NCI-H526 (cell line): Measurements from ENCODE around the gene NDUFS8.

Experiments used
- DNase-seq, 2 experiments: peaks; one replicate each; lab custom pipeline; 2025; lab: John Stamatoyannopoulos, UW

NDUFS8 gene

GRCh38 chr11:68036141-68036716, 5.7 kb downstream of the NDUFS8 start:
- no peak for DNase-seq

DNA sequence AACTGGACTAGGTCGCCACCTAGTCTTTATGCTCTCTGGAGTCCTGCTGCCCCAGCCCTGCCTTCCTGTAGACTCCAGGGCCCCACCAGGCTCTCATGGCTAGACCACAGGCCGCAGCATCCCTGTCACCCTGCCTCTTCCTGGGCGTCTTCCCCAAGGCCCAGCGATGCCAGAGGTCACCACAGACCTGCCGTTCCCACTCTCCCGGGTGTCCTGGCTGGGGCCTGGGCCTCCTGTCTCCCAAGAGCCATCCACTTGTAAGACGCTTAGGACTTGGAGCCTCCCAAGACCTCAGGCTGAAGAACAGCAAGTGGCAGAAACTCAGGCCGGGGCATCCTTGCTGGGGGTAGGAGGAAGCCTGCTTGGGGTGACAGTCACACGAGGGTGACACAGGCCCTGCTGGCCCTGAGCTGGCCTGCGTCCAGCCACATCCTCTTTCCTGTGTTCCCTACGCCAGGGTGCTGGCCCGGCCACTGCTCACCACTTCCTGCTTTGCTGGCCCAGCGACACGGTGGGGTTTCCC, 6.3 kb downstream of the NDUFS8 start:
- DNase-seq = no peak

- DNase-seq = no peak
These were observed 7.1 kb downstream of the NDUFS8 start for GRCh38 chr11:68037411-68038225.

DNA sequence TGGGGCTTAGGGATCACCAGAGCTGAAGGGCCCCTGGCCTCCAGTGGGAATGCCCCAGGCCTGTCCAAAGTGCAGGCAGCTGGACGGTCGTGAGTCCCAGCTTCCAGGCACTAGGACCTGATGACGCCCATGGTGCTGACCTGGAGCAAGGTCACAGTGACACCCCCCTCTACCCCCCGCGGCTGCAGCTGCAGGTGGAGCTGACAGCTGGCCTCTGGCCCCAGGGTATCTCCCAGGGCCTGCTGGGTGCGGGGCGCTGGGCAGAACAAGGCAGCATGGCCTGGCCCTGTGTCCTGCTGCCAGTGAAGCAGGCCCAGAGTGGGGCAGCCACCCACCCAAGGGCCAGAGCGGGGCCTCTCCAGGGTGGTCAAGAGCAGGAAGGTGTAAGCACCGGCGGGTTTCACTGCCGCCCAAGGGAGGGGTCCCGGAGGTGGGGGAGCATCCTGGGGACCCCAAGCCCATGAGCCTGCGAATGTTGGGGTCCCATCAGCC, 7.8 kb downstream of the NDUFS8 start:
- DNase-seq = no peak

DNA sequence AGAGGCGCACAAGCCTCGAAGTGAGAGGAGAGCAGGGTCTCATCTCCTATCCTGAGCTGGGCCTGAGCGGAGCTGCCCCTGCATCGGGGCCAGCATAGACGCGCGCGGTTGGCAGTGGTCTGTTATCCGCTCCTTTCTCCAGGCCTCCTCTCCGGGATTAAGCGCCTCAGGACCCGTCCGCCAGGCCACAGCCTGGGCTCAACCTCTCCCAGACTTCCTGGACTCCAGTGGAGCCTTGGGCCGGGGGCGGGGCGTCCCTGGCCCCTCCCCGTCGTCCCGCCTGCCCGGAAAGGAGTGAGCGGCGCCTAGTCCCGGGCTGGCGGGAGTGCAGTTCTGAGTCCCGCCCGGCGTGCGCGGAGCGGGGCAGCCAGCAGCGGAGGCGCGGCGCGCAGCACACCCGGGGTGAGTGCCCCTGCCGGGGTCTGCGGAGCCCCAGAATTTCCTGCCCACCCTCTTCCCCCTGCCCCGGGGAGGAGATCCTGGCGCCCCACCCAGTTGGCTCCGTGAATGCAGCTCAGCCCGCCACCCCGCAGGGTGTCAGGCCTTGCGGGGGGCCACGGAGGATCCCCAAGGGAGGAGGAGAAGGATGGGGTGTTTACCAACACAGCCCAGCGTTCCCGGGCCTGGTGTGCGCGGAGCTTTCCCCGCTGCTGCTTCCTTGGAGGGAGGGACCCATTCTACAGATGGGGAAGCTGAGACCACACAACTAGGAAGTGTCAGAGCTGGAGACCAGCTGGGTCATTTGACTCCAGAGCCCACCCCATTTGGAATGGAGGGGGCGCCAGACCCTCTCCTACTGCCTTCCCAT, 8.4 kb downstream of the NDUFS8 start, which contains the start of gene TCIRG1:
TCIRG1 (plus strand) TSS at position 308 of the 808 bp plus-strand sequence. CDS start 2,247 bp downstream, outside the sequence.
- DNase-seq = peak in 1 of 2 experiments; percentile 63

DNA sequence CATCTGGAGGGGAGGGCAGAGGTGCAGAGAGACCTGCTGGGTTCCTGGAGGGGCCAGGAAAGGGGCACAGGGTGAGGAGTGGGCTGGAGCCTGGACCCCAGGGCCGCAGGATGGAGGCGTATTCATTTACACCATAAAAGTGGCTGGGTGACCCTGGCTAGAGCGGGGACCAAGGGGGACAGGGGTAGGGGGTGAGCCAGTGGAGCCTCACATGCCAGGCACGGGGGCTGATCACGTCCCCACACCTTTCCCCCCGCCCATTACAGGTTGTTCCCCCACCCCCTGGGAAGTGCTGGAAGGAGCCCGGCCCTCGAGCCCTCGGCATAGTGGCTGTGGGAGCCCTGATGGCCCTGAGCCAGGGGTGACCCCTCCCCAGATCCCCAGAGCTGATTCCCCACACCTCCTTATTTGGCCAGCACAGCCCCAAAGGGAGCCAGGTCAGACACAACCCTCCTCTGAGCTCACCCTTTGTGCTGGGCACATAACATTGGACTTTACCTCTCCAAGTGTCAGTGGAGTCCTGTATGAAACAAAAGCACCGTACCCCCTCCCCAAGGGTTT, 9.1 kb downstream of the NDUFS8 start:
- DNase-seq = no peak

DNA sequence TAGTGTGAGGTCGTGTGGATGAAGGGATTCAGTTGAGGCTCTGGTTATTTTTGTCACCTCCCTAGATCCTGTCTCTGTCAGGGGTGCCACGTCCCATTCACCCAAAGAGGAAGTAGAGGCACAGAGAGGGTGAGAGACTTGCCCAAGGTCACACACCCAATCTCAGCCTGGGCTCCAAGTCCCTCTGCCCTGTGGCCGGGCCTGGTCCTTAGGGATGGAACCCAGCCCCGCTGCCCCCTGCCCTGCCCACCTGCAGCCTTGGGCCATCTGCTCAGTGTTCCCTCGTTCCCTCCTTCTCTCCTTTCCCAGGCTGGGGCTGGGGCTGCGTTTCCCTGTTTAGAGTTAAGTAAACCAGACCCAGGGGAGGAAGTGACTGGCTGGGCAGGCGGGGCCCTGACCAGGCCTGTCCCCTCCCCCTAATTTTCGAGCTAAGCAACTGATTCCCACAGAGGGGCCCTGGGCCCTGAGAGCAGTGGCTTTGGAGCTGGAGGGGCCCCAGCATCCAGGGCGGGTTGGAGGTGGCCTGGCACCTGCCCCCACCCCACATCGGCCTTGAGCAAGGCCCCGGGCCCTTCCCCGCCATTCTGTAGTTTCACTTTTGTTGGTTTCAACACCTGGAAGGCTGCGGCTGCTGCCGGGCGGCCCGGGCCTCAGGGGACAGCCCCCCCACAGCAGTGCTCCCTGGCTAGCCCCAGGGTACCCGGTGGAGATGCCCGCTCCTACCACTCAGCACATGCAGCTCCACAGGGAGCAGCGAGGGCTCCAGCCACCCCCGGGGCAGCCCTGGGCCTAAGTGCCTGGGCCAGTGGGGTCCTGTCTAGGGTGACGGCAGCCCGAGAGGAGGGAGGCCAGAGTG, 9.8 kb downstream of the NDUFS8 start:
- peak; percentile 54 to 86 for DNase-seq

GRCh38 chr11:68040957-68041591, 10.6 kb downstream of the NDUFS8 start:
- no peak for DNase-seq

DNA sequence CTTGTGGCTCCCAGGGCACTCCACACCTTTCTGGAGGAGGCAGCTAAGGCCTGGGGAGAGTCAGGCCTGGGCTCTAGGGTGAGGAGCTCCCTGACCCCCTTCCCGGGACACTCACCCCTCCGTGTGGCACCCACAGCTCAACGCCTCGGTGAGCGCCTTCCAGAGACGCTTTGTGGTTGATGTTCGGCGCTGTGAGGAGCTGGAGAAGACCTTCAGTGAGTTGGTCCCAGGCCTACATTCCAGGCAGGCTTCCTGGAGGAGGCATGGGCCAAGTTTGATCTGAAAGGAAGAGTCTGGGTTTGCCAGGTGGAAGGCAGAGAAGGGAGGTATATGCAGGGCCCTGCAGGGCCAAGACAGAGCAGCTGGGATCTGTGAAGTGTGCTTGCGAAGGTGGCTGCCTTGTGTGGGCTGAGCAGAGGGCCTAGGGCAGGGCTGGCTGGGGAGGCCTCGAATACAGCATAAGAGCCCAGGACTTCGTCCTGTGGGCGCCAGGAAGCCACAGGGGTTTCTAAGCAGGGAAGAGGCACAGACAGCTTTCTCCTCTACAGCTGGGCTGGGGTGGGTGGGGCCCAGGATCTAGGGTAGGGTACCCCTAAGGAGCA, 11.2 kb downstream of the NDUFS8 start:
- DNase-seq = no peak

DNA sequence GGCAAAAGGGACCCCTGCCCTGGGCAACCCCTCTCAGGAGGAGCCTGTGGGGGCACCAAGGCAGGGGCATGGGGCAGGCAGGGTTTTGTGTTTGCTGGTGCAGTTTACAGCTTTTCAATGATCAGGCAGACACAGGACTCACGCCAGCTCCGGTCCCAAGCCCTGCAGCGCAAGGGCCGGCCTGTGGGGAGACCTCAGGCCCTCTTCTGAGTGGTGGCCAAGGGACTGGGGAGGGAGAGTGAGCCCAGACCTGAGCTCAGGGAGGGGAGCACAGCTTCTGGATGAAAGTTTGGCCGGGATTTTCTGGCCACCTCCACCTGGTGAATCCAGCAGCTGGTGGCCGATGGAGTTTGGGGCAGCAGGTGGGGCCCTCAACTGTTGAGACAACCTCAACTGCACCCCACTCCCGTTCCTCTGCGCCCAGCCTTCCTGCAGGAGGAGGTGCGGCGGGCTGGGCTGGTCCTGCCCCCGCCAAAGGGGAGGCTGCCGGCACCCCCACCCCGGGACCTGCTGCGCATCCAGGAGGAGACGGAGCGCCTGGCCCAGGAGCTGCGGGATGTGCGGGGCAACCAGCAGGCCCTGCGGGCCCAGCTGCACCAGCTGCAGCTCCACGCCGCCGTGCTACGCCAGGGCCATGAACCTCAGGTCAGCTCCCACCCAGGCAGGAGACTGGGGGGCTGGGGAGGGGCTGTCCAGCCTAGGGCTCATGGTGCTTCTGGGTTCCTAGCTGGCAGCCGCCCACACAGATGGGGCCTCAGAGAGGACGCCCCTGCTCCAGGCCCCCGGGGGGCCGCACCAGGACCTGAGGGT, 11.9 kb downstream of the NDUFS8 start:
- DNase-seq = no peak

GRCh38 chr11:68043029-68043348, 12.5 kb downstream of the NDUFS8 start:
- no peak for DNase-seq

- DNase-seq = no peak
These were observed 13.1 kb downstream of the NDUFS8 start for GRCh38 chr11:68043349-68044144.

GRCh38 chr11:68044145-68044813, 13.8 kb downstream of the NDUFS8 start:
- peak in 1 of 2 experiments; percentile 36 for DNase-seq

GRCh38 chr11:68044898-68045351, 14.4 kb downstream of the NDUFS8 start:
- no peak for DNase-seq

GRCh38 chr11:68047437-68048290, 17.2 kb downstream of the NDUFS8 start:
- DNase-seq = no peak

DNA sequence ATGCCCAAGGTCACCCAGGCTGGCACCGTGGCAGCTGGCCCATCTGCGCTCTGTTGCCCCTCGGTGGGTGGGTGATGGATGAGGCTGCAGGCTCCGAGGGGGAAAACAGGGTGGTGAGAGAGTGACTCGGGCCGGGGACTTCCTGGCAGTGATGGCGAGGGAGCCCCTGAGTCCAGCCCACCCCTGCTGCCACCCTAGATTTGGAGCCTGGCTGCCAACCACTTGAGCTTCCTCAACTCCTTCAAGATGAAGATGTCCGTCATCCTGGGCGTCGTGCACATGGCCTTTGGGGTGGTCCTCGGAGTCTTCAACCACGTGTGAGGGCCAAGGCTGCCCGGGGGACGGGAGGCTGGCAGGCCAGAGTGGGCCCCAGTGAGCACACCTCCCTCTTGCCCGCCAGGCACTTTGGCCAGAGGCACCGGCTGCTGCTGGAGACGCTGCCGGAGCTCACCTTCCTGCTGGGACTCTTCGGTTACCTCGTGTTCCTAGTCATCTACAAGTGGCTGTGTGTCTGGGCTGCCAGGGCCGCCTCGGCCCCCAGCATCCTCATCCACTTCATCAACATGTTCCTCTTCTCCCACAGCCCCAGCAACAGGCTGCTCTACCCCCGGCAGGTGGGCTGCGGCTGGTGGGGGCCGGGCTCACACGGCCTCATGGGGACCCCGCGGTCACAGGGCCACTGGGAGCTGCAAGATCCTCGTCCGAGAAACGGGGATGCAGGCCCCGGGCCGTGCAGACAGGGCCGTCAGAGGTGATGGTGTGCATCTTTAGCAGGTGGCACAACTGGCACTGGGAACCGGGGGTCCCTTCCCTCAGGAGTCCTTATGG, 18.4 kb downstream of the NDUFS8 start:
- DNase-seq = no peak
